ENCODE measurements around the gene MXRA8.

Gene MXRA8

DNA sequence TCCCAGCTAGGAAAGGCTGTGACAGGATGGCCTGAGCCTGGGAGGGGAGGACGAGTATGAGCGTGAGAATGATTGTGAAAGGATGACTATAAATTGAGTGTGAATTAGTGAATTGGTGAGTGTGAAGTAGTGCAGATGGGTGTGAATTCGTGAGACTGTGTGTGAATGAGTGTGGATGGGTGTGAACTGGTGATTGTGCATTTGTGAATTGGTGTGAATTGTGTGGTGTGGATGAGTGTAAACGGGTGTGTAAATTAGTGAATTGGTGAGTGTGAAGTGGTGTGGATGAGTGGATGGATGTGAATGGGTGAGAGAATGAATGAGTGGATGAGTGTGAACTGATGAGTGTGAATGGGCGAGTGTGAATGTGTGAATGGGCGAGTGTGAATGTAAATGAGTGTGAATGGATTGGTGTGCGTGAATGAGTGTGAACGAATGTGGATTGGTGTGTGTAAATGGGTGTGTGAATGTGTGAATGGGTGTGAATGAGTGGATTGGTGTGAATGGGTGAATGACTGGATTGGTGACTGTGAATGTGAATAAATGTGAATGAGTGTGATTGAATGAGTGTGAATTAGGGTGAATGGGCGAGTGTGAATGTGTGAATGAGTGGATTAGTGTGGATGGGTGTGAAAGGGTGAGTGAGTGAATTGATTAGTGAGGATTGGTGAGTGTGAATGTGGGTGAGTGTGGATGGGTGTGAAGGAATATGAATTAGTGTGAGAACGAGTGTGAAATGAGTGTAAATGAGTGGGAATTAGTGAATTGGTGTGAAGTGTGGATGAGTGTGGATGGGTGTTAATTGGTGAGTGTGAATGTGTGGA, 7.7 kb upstream of the MXRA8 start:
- no peak for DNase-seq

DNA sequence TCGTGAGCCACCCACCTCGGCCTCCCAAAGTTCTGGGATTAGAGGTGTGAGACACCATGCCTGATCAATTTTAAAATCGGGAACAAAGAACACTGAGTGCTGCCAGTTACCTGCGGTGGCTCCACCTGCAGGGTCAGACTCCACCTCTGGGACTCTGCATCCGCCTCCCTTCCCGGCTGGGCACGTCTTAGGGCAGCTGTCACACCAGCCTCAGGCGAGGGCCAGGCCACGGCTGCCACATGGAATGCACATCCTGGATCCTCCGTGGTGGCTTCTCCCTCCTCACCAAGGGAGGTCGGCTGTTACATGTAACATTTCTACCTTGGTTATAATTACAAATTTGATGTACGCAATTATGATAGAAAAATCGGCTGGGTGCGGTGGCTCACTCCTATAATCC, 5.9 kb upstream of the MXRA8 start:
- no peak for DNase-seq

DNA sequence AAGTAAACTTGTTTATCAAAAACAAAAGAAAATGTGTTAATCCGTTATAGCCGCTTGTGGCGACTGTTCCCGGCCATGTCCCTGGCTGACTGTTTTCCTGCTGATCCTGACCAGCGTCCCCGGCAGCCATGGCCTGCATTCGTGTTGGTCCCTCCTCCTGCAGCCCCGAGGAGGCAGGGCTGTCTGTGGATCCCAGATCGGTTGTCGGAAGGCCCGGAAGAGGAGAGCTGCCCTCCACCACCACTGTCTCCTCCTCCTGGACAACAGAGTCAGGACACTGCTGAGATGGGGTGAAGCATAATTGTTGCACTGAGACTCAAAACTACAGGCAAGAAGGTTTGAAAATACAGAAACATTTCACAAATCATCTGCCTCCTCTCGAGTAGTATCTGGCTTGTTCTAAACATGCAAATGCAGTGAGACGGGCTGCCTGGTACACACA, 3.6 kb upstream of the MXRA8 start:
- DNase-seq: no peak

DNA sequence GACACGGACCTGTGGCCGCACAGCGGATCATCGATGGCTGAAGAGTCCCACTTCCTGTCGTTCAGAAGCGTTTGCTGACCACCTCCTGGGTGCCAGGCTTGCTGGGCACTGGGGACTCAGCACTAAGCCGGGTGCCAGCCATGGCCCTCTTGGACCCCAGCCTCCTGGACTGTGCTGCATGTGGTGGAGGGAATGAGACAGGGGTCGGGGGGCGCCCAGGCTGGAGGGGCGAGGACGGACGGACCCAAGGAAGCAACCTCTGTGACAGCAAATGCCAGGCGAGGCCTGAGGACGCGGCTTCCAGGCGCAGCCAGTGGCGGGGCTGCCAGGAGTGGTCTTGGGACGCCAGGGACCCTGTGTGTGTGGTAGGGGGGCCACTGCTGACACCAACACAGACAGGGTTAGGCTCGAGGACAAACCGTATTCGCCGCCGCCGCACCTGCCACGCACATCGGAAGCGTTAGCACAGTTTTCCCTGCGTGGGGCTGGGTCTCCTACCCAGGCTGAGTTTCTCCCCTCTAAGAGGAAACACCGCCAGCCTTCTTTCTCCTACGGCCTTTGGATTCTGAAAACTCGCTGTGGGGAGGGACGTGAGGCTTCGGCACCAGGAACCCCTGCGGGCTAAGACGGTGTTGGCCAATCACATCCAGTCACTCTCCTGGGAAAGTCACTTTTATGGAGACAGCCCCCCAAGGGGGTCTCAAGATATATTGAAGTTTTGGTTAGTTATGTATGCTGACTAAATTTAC, 3.1 kb upstream of the MXRA8 start:
- no peak for DNase-seq

DNA sequence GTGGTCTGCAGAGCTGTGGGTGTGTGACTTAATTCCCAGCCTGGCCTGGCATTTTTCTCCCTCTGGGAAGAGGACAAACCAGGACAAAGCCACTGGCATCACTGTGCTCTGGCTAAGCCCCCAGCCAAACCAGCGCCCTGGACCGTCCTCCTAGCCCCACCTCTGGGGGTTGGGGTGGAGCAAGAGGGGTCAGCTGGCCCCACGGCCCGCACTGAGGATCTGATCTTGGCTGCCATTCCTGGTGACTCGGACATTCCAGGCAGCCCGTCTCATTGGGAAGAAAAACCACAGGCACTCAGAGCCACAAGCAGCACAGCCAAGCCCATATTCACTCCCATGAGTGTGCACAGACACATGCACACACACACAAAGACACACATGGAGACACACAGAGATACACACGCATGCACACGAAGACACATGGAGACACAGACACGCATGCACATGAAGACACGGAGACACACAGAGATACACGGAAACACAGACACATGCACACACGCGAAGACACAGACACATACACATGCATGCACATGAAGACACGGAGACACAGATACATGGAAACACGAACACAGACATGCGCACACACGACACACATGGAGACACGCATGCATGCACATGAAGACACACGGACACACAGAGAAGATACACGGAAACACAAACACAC, 2.3 kb upstream of the MXRA8 start:
- DNase-seq: no peak

DNA sequence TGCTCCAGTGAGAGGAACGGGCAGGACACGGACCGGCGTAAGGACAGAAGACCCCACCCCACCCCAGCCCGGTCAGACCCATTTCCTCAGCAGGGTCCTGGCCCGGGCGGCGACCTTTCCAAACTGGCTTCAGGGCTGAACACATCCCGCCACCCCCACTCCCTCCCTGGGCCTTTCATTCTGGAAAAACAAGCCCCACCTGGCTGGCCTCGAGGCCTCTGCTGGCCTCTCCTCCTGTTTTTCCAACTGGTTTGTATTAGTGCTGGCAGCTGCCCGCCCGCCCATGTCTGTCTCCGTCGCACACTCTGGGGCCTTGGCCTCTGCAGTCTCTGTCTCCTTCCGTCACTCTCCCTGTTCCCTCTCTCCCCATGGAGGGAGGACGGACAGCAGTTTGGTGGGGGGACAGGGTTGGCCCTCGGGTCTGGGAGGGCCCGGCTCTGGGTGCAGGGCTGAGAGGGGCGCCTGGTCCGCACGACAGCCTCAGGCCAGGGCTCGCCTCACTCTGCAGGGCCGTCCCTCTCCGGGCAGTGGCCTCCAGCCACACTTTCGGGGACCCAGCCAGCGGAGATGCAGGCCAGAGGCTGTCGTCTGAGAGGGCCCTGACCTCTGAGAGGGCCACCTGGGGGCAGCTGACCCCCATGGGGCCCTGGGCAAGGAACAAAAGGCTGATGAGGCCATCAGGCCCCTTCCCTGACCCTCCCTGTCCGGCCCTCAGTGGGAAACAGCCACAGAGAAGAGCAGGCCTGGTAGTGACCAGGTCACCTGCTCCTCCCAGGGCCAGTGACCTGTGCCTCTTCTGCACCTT, 1.5 kb upstream of the MXRA8 start:
- no peak for DNase-seq

DNA sequence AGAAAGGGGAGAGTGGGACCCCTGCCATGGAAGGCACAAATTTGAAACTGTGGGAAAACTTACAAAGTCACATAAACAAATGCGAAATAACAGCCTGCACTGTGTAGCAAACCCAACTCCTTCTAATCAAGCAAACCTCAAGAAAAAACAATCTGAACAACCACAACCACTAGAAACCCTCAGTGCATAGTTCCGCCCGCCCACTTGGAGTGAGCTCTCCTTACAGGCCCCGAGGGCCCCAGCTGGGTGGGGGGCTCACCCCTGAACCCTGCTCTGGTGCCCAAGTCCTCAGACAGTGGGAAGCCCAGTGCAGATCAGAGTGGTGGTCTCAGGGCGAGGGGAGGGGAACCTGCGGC, 931 bp upstream of the MXRA8 start:
- DNase-seq: no peak

DNA sequence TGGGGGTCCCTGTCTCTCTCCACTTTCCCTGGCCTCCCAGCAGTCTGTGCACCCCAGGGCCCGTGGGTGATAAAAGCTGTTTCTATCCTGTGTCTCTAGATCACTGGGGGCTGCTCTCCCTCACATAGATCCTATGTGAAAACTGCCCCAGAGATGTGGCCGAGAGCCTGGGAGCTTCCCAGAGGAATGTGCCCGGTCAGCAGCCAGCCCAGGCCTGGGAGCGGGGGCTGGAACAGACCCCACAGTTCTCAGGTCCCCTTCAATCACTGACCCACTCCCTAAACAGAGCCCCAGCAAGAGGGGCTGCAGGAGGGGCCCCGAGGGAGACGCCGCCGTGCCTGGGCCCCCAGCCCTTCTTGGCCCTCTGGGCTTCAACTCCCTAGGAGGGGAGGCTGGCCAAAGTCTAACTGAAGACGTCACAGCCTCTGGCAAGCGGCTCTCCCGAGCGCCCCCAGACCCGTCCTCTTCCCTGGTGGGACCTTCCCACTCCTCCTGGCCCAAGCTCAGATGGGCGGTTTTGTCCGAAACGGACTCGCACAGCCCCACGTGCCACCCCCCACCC, 403 bp downstream of the MXRA8 start:
- no peak for DNase-seq

DNA sequence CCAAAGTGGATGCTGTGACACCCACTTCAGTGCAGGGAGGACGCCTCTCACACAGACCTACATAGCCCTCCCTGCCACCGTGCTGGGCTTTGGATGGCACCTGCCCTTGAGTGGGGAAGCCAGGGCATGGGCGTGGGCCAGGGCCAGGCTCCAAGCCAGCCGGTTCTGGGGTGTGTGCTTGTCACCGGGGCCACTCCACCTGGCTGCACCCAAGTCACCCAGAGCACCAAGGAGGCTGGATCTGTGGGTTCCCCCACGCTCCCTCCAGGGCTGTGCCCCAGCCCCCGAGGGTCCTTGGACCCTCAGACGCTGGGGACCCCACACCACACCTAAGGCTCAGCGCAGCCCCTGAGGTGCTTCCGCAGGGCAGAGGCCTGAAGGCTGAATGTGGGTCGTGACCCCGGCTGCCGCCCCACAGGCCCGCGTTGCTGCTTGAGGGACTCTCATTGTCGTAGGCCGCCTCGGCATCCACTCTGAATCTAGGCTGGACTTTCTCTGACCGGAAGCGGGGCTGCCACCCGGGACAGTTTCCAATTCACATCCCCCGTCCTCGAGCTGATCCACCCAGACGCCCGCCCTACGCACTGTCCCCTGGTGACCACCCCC, 1.5 kb downstream of the MXRA8 start:
- DNase-seq: no peak

DNA sequence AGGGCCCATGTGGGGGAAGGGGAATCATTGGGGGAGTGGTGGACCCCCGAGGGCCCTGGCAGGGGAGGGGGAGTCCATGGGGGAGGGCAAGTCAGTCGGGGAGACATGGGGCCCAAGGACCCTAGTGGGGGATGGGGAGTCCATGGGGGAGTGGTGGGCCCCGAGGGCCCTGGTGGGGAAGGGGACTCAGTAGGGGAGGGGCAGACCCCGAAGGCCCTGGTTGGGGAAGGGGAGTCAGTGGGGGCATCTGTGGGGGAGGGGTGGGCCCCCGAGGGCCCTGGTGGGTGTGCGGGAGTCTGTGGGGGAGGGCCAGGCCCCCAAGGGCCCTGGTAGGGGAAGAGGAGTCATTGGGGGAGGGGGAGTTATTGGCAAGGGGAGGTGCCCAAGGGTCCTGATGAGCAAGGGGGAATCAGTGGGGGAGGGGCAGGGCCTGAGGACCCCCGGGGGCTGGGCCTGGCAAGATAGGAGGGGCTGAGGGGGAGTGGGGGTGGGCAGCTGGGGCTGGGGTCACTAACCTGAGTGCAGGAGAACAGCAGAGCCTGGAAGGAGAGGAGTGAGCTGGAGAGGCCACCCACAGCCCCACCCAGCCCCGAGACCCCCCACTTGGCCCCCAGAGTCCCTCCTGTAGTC, 2.1 kb downstream of the MXRA8 start:
- no peak for DNase-seq

DNA sequence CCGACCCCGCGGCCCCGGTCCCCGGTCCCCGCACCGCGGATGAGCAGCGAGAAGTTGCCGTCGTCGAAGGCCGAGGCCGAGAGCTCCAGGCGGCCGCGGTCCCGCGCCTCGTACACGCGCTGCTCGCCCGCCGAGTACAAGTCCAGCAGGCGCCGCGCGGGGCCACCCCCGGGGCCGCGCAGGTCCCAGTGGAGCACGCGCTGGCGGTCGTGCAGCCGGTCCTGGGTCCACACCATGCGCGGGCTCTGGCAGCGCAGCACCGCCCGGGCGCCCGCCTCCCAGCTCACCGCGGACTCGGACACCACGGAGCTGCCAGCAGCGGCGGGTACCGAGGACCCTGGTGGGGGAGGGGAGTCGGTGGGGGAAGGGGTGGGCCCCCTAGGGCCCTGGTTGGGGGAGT, 2.9 kb downstream of the MXRA8 start:
- no peak for DNase-seq

DNA sequence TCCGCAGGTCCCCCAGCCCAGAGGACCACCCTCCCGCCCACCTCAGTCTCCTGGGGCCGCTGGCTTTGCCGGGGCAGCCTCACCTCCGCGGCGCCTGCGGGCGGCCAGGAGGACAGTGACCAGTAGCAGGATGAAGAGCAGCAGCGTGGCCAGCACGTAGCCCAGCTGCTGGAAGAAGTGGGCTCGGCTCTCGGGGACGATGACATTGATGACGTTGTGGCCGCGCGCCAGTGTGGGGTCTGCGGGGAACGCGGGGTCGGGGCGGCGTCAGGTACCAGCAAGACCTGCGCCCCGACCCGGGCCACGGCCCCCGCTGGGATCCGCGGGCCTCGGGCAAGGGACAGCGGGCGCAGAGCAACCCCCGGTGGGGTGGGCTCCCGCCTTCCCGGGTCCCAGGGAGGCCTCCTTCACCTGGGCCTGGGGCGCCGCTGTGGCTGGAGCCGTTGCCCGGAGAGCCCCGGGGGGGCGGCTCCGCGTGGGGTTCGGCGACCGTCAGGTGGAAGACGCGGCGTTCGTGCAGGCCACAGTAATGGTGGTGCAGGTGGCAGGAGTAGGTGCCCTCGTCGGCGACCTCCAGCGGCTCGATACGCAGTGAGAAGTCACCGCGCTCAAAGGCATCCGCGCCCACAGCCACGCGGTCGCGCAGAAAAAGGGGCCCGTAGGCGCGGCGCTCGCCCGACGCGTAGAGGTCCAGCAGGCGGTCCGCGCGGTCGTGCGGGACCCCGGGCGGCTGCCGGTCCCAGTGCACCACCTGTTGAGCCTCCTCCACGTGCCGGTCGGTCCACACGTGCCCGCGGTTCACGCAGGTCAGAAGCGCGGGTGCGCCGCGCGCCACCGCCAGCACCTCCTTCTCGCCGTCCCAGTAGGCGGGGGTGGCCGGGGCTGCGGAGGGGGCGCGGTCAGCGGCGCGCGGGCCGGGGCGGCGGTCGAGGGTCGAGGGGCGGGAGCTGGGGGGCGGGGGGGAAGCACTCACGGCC, 3.8 kb downstream of the MXRA8 start:
- DNase-seq: no peak

DNA sequence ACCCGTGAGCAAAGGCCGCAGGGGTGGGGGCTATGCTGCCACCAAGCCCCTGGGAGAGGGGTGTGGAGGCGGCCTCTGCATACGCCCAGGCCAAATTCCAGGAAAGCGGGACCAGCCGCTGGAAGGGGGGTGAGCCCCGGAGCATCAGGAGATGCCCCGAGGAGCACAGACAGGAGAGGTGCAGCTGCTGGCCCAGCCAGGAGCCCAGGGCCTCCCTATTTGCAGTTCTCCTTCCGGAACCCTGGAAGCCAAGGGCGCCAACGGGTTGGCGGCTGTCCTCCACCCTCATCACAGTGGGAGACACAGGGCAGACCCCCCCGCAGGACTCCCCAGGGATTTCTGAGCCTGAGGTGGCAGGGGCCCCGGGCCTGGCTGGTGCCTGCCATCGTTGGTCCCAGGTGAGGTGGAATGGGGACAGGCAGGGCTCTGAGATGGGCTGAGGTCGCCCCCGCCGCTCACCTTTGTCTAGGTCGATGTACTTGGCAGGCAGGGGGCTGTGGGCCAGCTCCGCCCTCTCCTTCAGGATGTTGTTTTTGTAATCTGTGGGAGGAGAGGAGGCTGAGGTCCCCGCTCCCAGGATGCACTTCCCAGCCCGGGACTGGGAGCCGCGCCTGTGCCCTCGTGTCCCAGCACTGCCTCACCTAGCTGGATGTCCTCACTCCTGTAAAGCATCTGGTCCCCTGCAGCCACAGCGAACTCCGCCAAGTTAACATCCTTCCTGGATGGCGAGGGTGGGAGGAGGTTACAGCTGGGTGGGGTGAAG, 4.8 kb downstream of the MXRA8 start:
- no peak for DNase-seq

DNA sequence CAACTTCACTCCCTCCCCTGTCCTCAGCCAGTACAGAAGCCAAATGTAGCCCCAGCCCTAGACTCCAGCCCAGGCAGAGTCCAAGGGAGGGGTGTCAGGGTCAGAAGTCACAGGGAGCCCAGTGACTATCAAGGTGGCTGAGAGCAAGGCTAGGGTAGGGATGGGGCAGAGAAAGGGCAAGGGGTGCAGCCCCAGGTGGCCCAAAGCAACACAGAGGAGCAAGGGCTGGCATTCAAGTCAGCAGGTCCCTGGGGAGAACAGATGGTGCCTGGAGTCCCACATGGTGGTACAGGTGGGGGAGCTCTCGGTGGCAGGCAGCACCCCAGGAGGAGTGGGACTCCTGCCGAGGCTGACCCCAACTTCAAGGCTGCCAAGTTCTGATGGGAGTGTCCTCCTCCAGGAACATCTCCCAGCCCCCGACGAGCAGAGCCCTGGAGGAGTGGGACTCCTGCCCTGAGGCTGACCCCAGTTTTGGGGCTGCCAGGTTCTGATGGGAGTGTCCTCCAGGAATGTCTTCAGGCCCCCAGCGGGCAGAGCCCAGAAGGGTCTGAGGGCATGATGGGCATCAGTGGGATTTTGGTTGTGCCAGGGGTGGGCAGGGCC, 5.5 kb downstream of the MXRA8 start:
- no peak for DNase-seq

DNA sequence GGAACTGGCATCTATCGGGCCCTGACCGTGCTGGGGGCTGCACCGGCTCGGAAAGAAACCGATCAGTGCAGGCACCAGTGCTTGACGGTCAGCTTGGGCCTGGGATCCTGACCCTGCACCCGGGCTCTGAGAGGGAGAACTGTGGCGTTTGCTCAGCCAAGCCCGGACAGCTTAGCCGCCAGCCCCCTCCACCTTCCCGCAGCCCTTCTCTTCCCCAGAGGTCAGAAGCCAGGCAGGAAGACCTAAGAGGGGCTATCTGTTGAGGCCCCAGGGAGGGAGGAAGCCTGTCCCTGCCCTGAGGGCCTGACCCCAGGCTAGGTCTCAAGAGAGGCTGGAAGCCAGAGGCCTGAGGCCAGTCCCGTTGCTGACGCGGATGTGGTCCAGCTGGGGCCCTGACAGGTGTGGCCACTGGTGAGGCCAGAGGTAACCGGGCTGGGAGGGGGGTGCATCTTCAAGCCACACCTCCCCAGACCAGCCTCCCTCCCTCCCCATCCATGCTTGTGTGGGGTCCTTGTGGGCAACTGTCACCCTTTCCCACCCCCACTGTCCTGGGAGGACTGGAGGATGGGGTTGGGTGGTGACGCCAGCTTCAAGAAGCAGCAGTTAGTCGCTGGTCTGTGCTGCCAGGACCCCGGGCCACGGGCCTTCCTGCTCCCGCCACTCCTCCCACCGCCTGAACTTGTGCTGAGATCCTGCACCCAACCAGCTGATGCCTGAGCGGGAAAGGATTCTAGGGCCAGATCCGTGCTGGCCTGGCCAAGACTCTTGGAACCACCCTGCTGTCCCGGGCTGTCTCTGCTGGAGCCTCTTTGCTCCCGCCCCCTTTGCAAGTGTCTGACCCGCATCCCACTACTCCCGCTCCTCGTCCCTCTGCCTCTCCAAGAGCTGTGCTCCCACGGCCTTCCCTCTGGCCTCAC, 6.6 kb downstream of the MXRA8 start:
- DNase-seq: no peak

DNA sequence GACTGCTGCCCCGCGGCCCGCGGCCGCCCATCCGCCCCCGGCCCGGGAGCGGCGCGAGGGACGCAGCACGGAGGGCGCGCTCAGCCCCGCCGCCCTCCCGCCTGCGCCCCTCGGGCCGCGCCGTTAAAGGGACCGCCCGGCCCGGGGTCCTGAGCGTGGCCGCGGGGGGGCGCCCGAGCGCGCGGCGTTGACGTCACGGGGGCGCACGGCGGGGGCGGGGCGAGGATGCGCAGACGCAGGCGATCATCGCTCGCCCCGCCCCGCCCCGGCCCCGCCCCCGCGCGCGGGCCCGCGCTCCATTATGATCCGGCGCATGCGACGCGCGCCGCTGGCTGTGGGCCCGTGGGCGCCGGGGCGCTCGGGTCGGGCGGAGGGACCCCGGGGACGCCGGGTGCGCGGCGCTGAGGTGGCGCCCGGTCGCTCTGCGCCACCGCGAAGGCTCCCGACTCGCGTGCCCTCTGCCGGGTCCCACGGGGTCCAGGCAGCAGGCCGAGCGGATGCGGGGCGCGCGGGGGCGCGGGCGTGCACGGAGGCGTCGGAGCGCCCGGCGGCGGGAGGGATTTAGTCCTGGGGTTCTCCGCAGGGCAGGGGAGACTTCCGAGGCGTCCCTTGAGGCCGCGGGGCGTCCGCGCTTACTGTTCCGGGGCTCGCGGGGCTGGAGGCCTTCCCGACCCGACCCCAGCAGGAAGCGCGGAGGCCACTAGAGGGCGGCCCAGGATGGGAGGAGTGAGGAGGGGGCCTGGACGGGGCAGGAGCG, 8.9 kb downstream of the MXRA8 start, which contains the start of gene DVL1:
Gene DVL1 (minus strand): TSS at position 163 of the 757 bp plus-strand sequence. CDS start 353 bp downstream, outside the sequence.
- peak; percentile 90 for DNase-seq

All from activated CD8-positive, alpha-beta memory T cell treated with anti-CD3 and anti-CD28 coated beads, Interleukin-2, amount 50 U/mL, for 48 hours (primary cell).